NCI-H345 treated with DMSO at 0.1 percent for 48 hours (cell line): Measurements from ENCODE around the gene WDR62.

Experiments
- DNase-seq: peaks from one replicate; lab custom pipeline; 2025; ENCODE audit not compliant: unreplicated experiment; lab: John Stamatoyannopoulos, UW

Gene WDR62

DNA sequence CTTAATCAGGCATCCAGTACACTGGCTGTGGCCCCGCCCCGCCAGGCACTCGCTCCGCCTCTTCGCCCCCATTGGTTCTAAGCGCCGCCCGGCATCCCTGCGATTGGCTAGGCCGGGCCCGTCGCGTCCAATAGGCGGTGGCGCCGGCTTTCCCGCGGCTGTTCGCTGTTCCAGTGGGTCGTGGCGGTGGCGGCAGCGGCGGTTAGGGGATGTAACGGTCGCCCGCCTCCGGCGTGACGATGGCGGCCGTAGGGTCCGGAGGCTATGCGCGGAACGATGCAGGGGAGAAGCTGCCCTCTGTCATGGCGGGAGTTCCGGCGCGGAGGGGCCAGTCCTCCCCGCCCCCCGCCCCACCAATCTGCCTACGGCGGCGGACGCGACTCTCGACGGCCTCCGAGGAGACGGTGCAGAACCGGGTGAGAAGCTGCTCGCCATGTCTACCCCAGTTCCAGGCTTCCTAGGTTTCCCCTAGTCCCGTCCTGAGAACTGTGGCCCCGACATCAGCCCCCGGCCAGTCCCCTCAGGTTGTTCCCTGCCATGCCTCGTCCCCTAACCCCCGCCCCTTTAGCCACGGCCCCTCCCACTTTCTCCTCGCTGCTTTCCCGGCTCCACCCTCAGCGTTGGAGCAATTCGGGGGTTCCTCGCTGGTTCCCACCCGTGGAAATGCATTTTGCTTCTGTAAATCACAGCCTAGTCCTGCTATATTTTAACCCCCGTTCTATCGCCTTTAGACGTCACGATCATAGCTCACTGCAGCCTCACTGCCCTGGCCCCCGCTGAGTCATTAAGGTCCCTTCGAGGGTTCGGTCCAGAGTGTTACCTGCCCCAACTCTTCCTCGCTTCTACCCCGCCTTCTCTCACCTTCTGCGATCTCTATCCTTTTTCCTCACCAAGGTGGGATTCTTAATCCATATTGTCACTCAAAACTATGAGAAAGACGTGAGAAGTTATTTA is at the start of gene WDR62:
TSS of gene WDR62 (plus strand) at position 165 of the 954 bp plus-strand sequence. CDS start at position 240, 75 bp downstream.
- DNase-seq, result peak; percentile 100

DNA sequence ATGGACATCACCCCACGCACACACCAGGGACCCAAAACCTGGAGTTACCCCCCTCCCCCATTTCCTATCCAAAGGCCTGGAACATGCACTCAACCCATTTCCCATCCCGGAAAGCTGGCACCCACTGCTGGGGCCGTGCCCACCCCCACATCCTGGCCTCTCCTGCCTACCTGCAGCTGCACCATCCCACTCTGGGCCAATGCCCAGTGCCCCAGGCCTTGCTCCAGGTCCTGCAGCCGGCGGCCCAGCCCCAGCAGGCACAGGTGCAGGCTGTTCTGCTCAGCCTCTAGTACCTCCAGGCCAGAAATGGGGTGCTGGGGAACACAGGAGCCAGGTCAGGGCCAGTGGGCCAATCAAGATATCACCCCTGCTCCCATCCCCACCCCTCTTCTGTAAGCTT is 47.7 kb upstream of the WDR62 start:
- DNase-seq, result no peak

- no peak for DNase-seq
Measured at GRCh38 chr19:36008336-36008978, 46.2 kb upstream of the WDR62 start, which contains the start of gene SYNE4. Gene SYNE4 (minus strand): TSS chr19:36008813. CDS start chr19:36008681, 132 bp downstream.

DNA sequence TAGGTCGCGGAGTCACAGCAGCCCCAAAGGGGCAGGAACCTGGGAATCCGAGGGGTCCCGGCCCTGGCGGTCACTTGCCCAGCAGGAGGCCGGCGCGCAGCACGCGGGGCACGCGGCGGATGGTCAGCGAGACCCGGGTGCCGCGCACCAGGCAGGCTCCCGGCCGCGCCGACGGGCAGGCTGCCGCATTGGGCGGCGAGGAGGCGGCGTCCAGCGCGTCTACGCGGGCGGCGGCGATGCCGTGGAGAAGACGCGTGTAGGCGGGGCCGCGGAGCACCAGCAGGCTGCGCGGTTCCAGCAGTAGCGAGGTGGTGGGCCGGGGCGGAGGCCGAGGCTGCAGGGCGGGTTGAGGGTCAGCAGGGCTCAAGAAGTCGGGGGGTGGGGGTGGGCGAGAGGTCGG is 45.5 kb upstream of the WDR62 start:
- DNase-seq, result peak; percentile 55

- no peak for DNase-seq
Measured at GRCh38 chr19:36009633-36010379, 44.9 kb upstream of the WDR62 start.

DNA sequence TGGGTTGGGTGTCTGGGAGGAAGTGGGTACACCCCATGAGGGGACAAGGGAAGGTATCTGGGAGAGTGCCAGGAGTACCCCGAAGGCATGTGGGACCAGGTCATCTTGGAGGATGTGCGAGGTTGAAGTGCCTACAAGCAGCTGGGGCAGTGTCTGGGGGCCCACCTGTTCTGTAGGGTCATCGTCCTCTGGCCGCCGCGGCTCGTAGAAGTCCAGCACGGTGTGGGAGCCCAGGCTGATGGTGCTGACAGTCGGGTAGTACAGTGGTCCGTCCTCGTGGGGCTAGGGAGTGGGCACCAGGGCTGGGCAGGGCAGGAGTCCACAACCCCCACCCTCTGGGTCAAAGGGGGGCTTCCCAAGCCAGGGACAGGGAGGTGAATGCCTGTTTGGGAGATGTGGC is 44.3 kb upstream of the WDR62 start:
- DNase-seq, result no peak

DNA sequence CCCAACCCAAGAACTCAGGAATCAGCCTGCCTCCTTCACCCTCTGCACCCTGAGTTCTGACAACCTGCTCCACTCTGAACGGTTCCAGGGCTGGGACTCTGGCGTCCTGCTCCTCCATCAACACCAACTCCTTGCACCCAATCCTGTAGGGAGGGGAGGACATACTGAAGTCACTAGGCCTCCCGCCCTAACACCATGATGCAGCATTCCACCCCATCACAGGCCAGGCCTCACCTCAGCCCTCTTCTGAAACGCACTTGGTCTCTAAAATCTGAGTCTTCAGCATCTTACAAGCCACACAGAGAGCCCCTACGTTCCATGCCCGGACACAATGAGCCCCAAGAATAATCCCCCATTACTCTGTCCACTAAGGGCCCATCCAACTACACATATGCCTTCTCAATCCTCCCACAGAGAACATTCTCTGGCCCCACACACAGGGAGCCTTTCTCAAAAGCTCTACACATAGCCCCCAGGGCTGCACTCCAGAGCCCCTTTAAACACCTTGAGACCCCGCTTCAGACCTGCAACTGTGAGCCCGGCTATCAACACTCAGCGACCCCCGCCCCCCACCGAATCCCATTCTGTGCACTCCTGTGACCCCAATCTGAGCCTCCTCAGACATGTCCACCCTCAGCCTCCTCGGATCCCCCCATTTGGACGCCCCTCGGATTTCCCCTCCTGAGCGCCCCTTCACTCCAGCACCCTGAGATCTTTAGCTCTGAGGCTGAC is 41.3 kb upstream of the WDR62 start:
- no peak for DNase-seq

DNA sequence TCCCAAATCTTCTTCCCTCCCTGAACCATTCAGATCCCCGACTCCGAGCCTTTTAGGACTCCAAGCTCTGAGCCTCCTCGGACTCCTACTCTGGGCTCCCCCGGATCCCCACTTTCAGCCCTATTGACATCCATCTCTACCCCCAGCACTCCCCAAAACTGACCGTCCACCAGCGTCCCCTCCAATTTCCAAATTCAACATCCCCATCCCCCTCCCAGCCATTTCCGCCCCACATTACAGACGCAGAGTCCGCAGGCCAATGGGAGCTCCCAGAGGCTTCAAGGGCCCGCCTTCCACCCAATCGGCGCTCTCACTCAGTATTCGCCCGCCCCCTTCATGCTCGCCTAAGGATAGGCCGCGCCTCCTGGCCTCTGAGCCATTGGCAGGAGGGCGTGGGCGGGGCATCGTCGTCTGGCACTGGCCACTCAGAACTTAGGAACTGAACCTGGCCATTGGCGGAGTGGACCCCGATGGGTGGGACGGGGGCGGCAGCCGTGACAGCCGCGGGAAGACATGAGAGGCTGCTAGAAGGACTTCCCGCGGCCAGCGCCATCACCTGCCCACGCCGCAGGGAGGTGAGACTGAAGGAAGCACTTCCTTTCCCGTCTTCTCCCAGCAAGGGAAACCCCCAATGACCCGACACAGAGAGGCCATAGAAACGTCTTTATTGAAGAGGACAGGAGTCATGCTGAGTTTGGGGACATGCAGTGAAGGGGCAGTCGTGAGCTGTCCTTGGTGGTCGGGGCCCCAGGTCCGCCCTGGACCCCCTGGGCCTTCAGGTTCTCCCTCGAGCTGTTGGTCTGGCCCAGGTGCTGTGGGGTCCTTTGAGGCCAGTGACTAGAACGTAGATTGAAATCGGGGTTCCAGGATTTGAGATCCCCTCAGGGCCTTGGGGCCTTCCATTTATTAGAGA is 40.4 kb upstream of the WDR62 start, which contains the start of gene ALKBH6:
TSS of gene ALKBH6 (minus strand) at position 202 of the 913 bp plus-strand sequence. CDS start 816 bp downstream, outside the sequence.
- DNase-seq, result peak; percentile 100

DNA sequence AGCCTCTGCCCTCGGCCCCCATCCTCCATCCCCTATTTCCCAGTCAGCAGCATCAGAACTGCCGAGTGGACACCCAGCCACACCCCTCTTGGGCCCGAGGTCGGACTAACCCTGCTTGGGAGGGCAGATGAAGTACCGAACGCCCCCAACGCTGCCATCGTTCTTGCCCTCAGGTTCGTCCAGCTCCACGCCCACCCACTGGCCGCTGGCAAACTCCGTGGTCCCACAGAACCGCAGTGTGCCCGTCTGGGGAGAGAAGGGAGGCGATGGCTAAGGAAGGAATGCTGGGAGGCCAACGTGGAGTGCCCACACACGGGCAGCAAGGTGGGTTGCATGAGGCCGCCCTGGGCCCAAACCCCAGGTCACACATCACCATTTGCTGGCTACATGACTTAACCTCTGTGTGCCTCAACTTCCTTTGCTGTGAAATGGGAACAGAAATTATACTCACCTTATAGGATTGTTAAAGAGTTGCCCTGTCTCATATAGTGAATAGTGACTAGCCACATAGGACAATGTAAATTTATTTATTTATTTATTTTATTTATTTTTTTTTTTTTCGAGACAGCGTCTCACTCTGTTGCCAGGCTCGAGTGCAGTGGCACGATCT is 35.5 kb upstream of the WDR62 start:
- DNase-seq, result no peak

DNA sequence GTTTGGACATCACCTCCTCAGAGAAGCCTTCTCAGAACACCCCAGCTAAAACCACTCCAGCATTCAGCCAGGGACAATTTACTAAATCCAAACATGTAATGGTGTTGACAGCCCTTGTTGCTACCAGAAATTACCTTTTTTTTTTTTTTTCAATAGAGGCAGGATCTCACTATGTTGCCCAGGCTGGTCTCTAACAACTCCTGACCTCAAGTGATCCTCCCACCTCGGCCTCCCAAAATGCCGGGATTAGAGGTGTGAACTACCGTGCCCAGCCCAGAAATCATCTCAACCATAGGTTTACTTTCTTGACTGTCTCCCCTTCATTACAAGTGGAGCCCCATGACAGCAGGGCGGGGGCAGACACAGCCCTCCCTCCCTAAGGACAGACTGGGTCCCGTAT is 31.3 kb upstream of the WDR62 start:
- DNase-seq, result no peak

DNA sequence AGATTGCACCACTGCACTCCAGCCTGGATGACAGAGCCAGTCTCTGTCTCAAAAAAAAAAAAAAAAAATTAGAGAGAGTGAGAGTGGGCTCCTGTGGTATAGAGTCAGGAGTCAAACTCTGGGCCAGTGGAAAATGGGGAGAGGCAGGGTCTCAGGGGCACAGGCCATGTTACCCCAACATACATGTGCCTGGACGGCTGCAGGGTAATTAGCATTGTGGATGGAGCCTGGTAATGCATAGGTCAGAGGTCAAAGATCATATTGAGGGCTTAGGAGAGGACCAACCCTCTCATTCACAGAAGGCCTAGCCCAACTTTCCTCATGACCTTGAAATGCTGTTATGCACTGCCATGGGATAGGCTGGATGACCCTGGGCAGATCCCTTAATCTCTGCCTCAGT is 29.2 kb upstream of the WDR62 start:
- DNase-seq, result no peak

- no peak for DNase-seq
Measured at GRCh38 chr19:36026091-36026876, 28.4 kb upstream of the WDR62 start.

GRCh38 chr19:36027696-36028095 is 27.0 kb upstream of the WDR62 start:
- DNase-seq, result no peak

DNA sequence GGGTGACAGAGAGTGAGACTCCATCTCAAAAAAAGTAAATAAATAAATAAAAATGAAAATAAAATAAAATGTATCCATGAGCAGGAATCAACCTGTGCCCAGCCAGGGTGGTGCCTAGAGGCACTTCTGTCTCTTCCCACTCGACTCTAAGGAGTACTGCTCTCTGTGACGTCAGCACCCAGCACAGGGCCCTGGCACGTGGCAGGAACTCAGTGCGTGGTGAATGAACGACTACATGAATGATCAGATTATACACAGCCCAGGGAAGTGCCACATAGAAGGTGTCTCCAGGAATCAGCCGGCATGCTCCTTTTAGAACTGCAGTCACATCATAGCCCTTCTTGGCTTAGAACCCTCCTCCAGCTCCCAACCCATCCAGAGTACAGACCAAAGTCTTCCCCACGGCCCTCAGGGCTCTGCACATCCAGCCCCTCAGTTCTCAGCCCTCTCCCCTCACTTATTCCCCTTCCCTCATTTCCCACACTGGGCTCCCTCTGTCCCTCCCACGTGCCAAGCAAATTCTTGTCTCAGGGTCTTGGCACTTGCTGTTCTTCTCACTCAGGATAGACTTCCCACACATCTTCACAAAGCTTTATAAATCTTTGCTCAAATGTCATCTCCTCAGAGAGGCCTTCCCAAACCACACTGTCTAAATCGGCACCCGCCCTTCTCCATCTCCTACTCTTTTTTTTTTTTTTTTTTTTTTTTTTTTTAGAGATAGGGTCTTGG is 26.2 kb upstream of the WDR62 start:
- DNase-seq, result no peak

GRCh38 chr19:36030264-36031148 is 24.2 kb upstream of the WDR62 start:
- no peak for DNase-seq

- no peak for DNase-seq
Measured at GRCh38 chr19:36031308-36031707, 23.4 kb upstream of the WDR62 start.
